ENCODE results near the gene CFAP45. TPM values are rescaled to one million over a fixed set of nuclear protein-coding genes. Genes with fewer than 3 reads are reported as not detected.

CFAP45 gene
- total RNA-seq, 6 experiments from 2014 or later = 0.94 to 2.5 (median 1.2) TPM

- Mint-ChIP-seq H3K9me3 (no peaks in the 10 kb centered on the region), H3K27ac (no peak overlapping the region), H3K27me3 (ENCODE audit: insufficient read depth) (peaks cover 10% of the 10 kb centered on the region), H3K4me1 (ENCODE audit: low read depth) (peaks cover 11% of the 10 kb centered on the region), H3K4me3 (no peak overlapping the region), H3K36me3 (ENCODE audit: low read depth) (no peaks in the 10 kb centered on the region)
- TF ChIP-seq CTCF (IDR thresholded peaks at IDR 0.05) = no peak
- DNase-seq = no peak
These were observed 30.7 kb upstream of the CFAP45 start for GRCh38 chr1:159930634-159931033.

GRCh38 chr1:159930216-159930615 is 30.3 kb upstream of the CFAP45 start:
- peaks cover 12% of the 10 kb centered on the region for H3K27me3 Mint-ChIP-seq (ENCODE audit: insufficient read depth)
- DNase-seq = no peak
- H3K4me3 Mint-ChIP-seq = no peak overlapping the region
- H3K9me3 Mint-ChIP-seq = no peaks in the 10 kb centered on the region
- H3K27ac Mint-ChIP-seq = no peak overlapping the region
- H3K36me3 Mint-ChIP-seq (ENCODE audit: low read depth) = peaks cover under 1% of the 10 kb centered on the region; the same call in 1 of the 2 replicates
- no peak for TF ChIP-seq CTCF (IDR thresholded peaks at IDR 0.05)
- peaks cover 13% of the 10 kb centered on the region for H3K4me1 Mint-ChIP-seq (ENCODE audit: low read depth)

- peaks cover 7% of the 10 kb centered on the region; the same call in 1 of the 2 replicates for H3K36me3 Mint-ChIP-seq (ENCODE audit: low read depth)
These were observed 29.4 kb upstream of the CFAP45 start for GRCh38 chr1:159929155-159930051.

GRCh38 chr1:159928491-159929050 is 28.6 kb upstream of the CFAP45 start:
- TF ChIP-seq CTCF (IDR thresholded peaks at IDR 0.05) = 0 out of 2 replicates have a peak, but pooled peaks have one; percentile 2
- peaks cover 15% of the 10 kb centered on the region for H3K27me3 Mint-ChIP-seq (ENCODE audit: insufficient read depth)
- no peaks in the 10 kb centered on the region for H3K9me3 Mint-ChIP-seq
- no peak overlapping the region for H3K27ac Mint-ChIP-seq
- H3K4me3 Mint-ChIP-seq = no peak overlapping the region
- no peak for DNase-seq
- H3K4me1 Mint-ChIP-seq (ENCODE audit: low read depth) = peaks cover 18% of the 10 kb centered on the region
- H3K36me3 Mint-ChIP-seq (ENCODE audit: low read depth) = peaks cover 12% of the 10 kb centered on the region

More at GRCh38 chr1:159929155-159930051, 29.4 kb upstream of the CFAP45 start:
- no peak for TF ChIP-seq CTCF (IDR thresholded peaks at IDR 0.05)
- Mint-ChIP-seq H3K27ac (no peak overlapping the region; the same call in 1 of the 2 replicates), H3K4me1 (ENCODE audit: low read depth) (peaks cover 13% of the 10 kb centered on the region), H3K9me3 (no peaks in the 10 kb centered on the region), H3K27me3 (ENCODE audit: insufficient read depth) (peaks cover 15% of the 10 kb centered on the region), H3K4me3 (no peak overlapping the region)
- no peak for DNase-seq

GRCh38 chr1:159927849-159928431 is 28.0 kb upstream of the CFAP45 start:
- no peak overlapping the region for H3K27ac Mint-ChIP-seq
- H3K4me1 Mint-ChIP-seq (ENCODE audit: low read depth) = peaks cover 24% of the 10 kb centered on the region
- H3K36me3 Mint-ChIP-seq (ENCODE audit: low read depth) = peaks cover 19% of the 10 kb centered on the region
- H3K27me3 Mint-ChIP-seq (ENCODE audit: insufficient read depth) = peaks cover 15% of the 10 kb centered on the region
- H3K4me3 Mint-ChIP-seq = no peak overlapping the region
- H3K9me3 Mint-ChIP-seq = no peaks in the 10 kb centered on the region
- TF ChIP-seq CTCF (IDR thresholded peaks at IDR 0.05) = no peak; the same call in 1 of the 2 replicates
- no peak for DNase-seq
